T-helper 1 cell treated with Interleukin-12 subunit alpha and Interleukin-12 subunit beta and Interleukin-4 antibody, amounts not matched to agents 30 ng/mL and 1 ng/mL, for 36 hours (primary cell): ENCODE data around the gene PEX16. TPM values are rescaled to one million over a fixed set of nuclear protein-coding genes. Genes with fewer than 3 reads are reported as not detected.

Experiments
- intact Hi-C: fragments of 100-400 bp; cut with micrococcal nuclease; formaldehyde crosslinking; loops from one replicate; pipeline ENCODE4 v1.15.1; 2024
- total RNA-seq: library from RNA; stranded (reverse); gene quantifications from 2 replicates; pipeline ENCODE4 v1.2.3, GENCODE V29; 2022

Gene PEX16
- total RNA-seq, 1 donor from 2014 or later, result 53.3 TPM

DNA sequence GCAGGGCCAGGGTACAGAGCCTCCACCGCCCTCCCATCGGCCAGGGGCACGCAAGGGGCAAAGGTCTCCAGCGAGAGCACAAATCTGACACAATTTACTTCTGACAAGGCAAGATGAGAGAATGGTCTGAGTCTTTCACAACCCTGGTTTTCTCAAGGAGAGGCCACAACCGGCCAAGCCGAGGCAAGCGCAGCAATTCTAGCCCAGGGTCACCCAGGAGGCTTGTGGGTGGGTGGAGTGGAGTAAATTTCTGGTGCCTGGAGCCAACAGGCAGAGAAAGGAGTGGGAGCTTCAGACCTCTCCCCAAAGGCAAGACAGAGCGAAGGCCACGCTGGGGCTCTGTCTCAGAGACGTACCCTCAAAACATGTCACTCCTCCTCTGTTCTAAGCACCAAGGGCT lies 14.1 kb upstream of the PEX16 start:
- intact Hi-C loops, result no loop called here

DNA sequence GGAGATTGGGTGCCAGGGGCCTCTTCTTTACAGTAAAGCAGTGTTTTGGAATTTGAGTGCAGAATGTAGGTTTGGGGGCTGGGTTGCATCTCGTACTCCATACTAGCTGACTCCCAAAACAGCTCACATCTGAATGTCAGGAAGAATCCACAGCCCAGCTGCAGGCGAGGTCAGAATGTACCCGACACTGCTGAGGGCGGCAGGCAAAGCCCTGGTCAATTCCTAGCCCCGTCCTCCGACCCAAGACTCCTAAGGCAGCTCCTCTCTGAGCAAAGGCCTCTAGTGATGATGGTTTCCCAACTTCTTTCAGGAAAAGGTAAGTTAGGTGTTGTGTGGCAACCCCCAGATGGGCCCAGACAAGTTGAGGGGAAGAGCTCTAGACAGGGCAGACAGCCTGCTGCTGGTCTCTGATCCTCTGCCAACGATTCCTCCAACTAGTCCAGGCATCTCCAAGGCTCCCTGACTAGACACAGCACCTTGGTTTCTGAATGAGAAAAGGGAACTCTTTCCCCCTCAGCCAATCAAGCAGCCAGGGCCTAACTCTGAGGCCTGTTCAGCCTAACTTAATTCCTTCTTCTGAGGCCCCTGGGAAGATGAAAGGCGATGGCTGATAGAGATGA lies 13.4 kb upstream of the PEX16 start:
- intact Hi-C loops, result no loop called here

DNA sequence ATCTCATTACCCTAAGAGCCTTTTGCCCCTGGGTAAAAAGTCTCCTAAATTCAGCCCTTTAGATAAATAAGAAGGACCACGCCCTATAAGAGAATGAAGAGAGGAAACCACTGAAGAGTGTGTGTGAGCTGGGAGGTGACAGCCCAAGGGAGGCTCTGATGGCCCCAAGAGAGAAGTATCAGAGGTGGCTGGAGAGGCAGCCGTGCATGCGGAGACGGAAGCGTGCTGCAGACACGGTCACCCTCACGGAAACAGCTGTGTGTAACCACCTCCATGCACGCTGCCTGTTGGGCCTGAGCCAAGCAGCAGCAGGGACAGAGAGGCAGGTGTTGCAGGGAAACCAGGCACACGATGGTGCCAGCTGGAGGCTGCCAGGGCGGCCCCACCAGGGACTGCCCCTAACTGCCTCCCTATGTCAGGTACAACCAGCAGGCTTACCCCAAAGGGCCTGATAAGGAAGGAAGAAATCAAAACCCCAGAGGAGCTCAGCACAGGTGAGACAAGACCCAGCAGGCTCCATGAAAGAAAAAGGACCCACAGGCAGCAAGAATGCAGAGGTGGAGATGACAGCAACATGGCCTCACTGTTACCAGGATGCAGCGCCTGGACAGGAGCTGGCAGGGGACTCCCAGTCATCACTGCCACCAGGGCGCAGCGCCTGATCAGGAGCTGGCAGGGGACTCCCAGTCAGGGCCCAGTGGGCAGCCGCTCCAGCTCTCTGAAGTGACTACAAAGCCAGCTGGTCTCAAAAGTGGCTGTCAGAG lies 12.5 kb upstream of the PEX16 start:
- intact Hi-C loops, result no loop called here

DNA sequence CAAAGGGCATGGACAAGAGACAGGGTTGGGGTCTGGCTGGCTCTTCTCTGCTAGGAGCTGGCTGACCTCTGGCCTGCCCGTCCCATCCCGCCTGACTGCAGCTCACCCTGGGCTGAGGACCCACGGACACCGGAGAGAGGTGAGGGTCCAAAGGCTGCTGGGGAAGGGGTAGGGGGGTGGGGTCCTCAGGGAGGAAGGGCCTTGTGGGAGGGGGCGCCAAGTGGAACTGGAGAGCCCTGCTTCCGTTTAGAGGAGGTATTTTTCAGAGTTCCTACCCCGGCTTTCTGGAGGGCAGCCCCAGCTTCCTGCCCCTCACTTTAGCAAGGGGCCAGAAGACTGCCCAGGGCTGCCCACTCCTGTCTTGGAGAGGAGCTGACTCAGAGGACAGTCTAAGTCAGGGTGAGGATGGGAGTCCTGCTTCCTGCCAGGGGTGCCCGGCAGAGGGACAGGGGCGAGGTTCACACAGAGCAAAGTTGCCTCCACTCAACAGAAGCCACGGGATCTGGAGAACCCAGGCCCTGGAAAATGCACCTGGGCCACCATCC lies 11.9 kb upstream of the PEX16 start:
- intact Hi-C loops, result no loop called here

DNA sequence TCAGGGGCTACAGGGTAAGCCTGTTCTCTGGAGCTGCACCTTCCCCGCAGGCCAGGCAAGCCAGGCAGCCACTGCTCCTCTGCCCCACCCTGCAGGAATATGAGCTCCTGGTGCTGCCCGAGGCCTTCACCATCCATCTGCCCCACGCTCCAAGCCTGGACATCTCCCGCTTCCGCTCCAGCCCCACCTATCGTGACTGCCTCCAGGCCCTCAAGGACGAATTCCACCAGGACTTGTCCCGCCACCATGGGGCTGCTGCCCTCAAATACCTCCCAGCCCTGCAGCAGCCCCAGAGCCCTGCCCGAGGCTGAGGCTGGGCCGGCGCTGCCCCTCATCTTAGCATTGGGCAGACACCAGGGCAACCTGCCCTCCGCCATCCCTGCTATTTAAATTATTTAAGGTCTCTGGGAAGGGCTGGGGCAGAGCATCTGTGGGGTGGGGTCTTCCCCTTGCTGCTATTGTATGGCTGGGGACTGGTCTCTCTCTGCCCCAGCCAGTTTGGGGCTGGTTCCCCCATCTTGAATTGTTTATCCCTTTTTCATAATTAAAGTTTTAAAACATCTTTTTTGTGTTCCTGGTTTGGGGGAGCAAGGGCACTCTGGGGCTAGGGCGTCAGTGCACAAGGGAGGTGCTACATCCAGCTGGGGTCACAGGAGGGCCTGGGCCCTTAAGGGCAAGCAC lies 11.0 kb upstream of the PEX16 start:
- intact Hi-C loops, result no loop called here

DNA sequence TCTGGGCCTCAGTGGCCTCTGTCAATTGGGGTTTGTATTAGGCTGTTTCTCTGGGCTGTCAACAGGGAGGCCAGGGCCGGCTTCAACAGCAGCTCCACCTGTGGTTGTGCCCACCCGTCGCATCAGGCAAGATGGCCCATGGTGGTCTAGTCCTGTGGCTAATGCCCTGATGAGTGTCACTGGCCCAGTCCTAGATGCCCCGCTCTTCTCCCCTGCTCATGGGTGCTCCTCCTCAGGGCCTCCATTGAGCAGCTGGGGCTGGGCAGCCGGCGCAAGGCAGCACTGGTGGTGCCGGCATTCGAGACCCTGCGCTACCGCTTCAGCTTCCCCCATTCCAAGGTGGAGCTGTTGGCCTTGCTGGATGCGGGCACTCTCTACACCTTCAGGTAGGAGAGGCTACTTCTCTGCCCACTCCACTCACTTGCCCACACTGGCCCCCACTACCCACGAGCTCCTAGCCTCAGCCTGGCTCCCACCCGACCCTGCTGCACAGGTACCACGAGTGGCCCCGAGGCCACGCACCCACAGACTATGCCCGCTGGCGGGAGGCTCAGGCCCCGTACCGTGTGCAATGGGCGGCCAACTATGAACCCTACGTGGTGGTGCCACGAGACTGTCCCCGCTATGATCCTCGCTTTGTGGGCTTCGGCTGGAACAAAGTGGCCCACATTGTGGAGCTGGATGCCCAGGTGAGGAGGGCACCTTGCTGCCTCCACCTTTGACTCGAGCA lies 10.2 kb upstream of the PEX16 start:
- intact Hi-C loops, result no loop called here

DNA sequence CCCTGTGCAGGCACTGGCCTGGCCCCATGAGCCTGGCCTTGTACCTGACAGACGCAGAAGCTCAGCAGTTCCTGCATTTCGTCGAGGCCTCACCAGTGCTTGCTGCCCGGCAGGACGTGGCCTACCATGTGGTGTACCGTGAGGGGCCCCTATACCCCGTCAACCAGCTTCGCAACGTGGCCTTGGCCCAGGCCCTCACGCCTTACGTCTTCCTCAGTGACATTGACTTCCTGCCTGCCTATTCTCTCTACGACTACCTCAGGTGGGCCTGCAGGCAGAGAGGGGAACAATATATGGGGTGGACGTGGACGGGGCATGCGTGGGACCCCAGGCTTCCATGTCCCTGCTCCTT lies 9.6 kb upstream of the PEX16 start:
- intact Hi-C loops, result no loop called here

DNA sequence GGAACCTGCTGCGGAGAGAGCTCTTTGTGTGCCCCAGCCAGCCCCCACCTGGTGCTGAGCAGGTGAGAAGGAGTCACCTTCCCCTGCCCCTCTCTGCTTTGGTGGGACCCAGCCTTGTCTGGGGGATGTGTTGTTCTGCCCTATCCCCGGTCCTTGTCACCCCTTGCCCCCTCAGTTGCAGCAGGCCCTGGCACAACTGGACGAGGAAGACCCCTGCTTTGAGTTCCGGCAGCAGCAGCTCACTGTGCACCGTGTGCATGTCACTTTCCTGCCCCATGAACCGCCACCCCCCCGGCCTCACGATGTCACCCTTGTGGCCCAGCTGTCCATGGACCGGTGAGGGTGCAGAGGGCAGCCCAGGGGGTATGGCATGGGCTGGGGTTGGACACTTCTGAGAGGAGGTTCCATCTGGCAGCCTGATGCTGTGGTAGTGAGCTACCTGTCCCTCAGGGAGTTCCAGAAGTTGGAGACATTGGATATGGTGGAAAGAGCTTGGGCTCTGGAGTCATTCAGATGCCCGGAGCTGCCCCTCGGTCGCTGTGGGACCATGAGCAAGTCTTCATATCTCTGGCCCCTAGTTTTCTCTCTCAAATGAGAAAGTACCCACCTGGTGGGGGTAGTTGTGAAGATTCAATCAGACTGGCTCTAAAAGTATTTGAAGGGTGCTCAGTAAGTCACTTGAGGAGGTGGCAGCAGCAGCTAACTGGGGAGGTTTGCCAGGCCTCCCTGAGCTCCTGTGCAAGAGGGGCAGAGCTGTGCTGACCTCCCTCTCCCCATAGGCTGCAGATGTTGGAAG lies 9.1 kb upstream of the PEX16 start:
- intact Hi-C loops, result no loop called here

DNA sequence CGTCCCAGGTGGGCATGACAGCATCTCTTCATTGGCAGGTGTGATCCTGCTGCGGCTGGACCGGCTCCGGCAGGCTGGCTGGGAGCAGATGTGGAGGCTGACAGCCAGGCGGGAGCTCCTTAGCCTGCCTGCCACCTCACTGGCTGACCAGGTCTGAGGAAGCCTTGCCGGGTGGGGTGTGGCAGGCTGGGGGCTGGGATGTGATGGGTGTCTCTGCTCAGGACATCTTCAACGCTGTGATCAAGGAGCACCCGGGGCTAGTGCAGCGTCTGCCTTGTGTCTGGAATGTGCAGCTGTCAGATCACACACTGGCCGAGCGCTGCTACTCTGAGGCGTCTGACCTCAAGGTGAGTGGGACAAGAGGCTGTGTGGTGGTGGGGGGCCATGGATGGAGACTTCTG lies 8.3 kb upstream of the PEX16 start:
- intact Hi-C loops, result no loop called here

DNA sequence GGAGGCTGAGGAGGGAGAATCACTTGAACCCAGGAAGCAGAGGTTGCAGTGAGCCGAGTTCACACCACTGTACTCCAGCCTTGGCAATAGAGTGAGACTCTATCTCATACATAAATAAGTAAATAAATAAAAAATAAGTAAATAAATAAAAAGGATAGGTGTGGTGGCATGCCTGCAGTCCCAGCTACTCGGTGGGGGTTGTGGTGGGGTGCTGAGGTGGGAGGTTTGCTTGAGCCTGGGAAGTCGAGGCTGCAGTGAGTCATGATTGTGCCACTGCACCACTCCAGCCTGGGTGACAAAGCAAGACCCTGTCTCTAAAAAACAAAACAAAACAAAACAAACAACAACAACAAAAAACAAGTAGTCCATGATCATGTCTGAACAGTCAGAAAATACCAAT lies 7.9 kb upstream of the PEX16 start:
- intact Hi-C loops, result no loop called here

DNA sequence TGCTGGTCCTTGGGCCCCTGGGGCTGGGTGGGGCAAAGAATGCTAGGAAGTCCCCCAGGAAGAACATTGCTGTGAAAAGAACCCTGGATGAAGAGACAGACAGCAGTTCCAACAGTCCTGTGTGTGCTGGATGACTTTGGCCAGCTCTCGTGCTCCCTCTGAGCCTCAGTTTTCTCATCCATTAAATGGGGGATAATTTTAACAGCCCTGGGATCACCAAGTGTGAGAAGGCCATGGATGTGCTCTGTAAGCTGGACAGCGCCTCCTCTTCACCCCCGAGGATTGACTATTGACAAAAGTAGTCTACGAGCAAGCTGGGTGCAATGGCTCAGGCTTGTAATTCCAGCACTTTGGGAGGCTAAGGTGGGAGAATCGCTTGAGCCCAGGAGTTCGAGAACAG lies 7.2 kb upstream of the PEX16 start:
- intact Hi-C loops, result no loop called here

DNA sequence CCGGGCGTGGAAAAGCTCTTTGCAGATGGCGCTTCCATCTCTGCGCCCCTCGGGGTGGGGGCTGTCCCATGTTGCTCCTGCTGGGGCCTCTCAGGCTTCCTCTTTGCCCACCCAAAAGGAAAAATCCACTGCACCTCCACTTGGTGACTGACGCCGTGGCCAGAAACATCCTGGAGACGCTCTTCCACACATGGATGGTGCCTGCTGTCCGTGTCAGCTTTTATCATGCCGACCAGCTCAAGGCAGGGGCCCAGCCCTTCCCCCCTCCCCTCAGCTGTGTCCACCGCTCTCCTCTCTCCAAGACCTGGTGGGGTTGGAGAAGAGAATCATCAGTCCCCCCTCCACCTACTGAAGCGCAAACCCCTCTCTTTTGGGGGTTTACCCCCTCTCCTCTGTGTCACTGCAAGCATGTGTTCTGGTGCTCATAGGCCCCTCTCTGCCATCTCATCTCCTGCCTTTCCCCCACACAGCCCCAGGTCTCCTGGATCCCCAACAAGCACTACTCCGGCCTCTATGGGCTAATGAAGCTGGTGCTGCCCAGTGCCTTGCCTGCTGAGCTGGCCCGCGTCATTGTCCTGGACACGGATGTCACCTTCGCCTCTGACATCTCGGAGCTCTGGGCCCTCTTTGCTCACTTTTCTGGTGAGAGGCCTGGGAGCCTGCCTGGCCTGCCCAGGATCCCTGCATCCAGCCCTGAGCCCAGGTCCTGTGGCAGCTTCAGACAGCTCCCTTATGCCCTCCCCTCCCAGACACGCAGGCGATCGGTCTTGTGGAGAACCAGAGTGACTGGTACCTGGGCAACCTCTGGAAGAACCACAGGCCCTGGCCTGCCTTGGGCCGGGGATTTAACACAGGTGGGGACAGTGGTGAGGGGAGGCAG lies 6.6 kb upstream of the PEX16 start:
- intact Hi-C loops, result no loop called here

DNA sequence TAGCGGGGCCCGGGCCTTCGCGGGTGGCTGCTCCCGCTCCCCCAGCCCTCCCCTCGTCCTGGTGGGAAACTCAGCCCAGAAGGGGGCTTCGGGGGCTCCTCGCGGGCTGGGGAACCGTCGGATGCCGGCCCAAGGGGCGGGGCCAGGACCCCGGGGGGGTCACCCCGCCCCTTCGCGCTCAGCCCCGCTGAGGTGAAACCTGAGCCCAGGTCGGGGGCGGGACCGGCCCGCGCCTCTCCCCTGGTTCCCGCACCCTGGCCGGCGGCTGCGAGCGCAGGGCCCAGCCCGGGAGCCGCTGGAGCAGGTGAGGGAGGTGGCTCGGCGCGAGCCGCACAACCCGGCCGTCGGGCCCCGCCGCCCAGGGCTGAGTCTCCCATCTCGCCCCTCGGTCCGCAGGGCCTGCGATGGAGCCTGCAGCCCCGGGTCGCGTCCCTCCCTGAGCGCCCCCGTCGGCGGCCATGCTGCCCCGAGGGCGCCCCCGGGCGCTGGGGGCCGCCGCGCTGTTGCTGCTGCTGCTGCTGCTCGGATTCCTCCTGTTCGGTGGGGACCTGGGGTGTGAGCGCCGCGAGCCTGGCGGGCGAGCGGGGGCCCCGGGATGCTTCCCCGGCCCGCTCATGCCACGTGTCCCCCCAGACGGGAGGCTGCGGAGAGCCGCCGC lies 4.9 kb upstream of the PEX16 start, which contains the start of gene LARGE2:
Gene LARGE2 (plus strand): TSS at position 232 of the 658 bp plus-strand sequence. CDS start 227 bp downstream, at position 459.
- intact Hi-C loops, result no loop called here

DNA sequence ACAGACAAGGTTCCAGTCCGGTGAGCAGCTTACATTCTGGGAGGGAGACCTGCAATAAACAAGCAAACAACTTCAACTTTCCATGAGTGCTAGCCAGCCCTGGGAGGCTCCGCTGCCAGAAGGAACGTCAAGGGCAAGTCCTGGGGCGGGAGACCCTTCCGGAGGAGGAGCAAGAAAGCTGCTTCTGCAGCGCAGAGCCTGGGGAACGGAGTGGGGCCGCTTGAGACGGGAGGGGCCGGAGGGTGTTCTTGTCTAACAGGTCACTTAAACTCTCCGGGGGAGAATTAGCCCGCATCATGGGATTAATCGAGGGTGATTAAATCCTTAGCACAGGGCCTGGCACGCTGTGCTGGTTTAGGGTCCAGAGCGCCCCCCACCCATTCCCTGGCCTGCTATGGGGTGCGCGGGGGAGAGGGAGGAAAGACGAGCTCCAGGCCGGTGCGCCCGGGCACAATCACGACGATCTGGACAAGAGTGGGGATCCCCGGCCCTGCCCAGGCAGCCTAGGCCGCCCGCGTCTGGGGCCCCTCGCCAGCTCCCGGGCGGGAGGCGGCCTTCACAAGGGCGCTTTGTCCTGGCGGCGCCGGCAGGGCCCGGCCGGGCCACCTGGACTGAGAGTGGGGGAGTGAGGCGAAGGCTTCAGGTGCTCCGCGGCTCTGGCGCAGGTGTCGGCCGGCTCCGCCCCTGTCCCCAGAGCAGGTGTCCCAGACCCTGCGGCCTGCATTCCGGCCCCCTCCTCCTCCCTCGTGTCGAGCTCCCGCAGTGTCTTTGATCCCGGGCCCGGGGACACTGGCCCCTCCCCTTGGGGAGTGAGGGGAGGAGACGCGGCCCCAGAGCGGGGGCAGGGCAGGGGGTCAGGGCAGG lies 4.1 kb upstream of the PEX16 start:
- intact Hi-C loops, result no loop called here

DNA sequence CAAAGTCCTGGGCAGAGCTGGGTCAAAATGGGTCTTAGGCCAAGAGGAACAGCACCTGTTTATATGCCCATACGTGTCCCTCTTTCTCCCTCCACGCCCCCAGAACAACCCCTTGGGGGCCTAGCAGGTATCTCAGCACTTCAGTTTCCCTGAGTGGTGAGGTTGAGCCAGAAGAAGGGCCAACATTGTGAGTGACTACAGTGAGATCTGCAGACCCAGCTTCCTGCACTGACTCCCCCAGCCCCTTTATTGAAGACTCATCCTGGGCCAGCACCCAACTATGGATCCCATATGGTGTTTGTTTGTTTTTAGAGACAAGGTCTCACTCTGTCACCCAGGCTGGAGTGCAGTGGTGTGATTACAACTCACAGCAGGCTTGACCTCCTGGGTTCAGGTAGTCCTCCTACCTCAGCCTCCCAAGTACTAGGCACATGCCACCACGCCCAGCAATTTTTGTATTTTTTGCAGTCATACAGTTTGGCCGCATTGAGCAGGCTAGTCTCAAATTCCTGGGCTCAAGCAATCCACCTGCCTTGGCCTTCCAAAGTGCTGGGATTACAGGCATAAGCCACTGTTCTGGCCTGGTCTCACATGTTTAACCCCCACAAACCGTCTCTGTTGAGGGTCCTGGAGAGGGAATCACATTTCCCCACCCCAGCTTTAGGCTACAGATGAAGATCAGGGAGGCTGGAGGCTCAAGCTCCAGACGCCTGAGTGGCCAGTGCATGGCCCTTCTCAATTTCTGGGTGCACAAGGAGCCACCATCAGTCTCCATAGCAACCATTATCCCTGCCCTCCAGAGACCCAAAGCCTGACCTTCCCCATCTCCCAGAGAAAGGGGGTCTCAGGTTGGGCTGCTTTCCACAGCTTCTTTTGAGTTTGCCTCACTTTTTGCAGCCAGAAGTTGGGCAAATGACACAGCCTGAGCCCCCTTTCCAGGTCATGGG lies 3.1 kb upstream of the PEX16 start:
- intact Hi-C loops, result no loop called here

DNA sequence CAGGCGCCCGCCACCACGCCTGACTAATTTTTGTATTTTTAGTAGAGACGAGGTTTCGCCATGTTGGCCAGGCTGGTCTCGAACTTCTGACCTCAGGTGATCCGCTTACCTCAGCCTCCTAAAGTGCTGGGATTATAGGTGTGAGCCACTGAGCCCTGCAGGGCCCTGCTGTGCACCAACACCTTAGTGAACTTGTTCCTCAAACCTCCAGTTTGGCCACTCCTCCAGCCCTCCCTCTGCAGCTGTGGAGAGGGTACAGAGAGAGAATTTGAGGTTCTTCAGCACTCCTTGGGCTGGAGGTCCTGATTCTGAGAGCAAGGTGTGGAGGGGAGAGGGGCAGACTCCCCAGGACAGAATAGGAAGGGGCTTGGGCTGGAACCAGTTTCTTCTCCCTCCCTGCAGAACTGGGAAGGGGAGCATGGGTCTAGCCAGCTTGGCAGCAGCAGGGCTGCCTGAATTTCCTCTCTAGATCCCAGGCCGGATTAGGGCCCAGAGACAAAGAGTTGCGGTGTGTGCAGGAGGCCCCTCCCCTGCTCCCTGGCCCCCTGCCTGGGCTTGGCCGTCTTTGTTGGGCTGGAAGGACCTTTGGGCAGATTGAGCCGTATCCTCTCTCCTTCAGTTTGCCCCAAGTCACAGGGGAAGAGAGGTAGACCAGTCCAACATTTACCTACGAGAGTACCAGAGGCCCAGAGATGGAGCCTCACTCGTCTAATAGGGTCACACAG lies 2.3 kb upstream of the PEX16 start:
- intact Hi-C loops, result loop anchor here (2.0 to 5.0 kb wide), 5 partner anchors 193 to 1722 kb away; partner anchors contain the start of genes CKAP5, MTCH2 and PRDM11
